ENCODE measurements around the gene FAM174C.
A peak's percentile ranks its signal among the peaks of the same experiment; 100 is the strongest.
"Not testable (repeated sequence)": the region's sequence is repeated elsewhere in the genome, so short reads cannot be mapped to it uniquely, and the experiment has no call there.

Gene FAM174C

DNA sequence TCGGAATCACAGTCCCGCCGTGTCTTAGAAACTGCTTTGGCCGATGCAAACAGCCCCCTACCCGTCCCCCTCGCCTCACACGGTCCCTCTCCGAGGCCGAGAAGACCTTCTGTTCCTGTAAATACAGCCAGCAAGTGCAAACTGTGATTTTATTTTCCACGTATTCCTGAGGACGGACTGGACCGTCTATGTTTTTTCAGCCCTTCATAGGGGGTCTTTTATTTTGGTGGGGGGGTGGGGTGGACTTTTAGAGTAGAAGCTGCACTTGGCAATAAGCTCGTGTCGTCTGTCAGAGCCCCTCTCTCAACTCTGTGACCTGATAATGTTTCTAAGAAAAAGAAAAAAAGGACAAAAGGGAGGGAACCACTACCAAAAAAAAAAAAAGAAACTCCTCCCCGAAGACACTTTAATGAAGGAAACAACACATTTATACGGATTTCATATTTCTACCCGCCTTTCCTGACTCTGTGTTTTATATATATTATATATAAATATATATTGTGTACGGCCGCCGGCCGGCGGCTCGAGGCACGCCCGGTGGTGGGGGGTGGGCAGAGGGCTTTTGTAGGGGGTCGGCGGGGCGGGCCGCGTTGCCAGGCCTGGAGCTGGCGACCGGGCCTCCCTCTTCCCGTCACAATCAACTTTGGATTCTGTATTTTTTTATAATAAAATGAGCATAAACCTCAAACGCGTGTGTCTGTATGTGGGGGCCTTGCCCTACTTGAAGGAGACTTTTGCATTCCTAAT, 25.6 kb downstream of the FAM174C start:
- DNase-seq (ENCODE audit: low read depth) = no peak

DNA sequence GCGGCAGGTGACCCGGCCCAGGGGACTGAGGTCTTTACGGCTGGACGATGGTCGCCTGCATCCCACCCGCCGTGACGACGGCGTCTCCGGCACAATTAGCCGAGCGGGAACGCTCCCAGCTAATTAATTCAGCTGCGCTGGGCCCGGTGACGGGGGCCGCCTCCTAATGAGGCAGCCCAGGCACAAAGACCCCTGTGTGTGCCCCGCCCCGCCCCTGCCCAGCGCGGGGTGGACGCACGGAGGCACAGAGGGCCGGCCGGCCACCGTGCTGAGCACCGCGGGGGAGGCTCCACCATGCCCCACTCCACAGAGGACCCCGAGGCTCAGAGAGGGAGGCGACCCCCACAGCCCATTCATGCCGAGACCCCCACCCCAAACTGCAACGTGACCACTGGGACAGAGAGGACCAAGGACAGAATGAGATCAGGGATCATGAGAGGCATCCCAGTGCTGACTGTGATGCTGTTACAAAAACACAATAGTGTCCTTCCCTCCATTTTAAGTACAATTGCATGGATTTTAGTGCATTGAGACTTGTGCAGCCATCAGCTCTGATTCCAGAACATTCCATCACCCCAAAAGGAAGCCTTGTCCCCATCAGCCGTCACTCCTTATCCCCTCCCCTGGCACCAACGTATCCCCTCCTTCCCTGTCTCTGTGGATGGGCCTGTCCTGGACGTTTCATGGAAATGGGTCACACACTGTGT, 27.4 kb downstream of the FAM174C start:
- DNase-seq (ENCODE audit: low read depth) = no peak

DNA sequence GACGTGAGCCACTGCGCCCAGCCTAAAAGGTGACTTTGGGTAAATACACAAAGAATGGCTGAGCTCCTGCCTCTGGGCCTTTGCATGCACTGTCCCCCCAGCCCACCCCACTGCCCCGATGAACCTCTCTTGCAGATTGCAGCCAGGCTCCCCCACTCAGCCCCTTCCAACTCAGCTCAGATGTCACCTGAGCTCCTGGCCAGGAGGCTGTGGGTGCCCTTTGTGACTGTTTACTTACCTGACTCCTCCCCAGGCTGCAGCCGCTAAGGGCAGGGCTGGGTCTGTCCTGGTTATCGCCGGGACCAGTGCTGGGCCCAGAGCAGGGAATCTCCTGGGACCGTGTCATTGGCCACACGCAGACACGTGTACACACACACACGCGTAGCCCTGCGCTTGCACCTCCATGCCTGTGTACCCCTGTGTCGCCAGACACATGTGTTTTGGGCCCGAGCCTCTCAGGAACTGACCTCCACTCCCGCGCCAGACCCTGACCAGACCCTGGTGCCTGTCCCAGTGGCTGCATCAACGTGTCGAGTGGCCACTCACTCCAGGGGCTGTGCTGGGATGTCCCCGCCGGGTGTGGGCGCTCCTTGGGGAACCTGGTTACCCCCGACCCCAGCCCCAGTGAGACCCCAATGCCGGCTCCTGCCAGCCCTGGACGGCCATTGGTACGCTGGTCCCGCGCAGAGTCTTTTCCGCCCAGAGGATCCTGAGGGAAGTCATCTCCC, 29.0 kb downstream of the FAM174C start:
- no peak for DNase-seq (ENCODE audit: low read depth)

DNA sequence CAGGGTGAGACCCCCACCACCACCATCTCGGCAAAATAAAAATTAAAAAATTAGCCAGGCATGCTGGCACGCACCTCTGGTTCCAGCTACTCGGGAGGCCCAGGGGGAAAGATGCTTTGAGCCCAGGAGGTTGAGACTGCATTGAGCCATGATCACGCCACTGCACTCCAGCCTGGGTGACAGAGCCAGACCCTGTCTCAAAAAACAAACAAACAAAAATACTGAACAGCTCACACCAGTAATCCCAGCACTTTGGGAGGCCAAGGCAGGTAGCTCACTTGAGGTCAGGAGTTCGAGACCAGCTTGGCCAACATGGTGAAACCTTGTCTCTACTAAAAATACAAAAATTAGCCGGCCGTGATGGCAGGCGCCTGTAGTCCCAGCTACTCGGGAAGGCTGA, 30.0 kb downstream of the FAM174C start:
- not testable (repeated sequence) for DNase-seq (ENCODE audit: low read depth)

DNA sequence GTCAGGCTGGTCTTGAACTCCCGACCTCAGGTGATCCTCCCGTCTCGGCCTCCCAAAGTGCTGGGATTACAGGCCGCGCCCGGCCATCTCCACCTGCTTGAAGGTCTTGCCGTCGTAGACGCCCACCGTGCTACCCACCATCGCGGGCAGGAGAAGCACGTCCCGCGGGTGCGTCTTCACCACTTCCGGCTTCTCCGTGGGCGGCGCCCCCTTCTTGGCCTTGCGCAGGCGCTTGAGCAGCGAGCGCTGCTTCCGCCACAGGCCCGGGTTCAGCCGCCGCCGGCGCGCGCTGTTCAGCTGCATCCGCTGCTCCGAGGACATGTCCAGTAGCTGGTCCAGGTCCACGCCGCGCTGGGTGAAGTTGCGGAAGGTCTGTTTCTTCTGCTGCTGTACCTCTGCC, 32.0 kb downstream of the FAM174C start:
- DNase-seq (ENCODE audit: low read depth) = no peak

DNA sequence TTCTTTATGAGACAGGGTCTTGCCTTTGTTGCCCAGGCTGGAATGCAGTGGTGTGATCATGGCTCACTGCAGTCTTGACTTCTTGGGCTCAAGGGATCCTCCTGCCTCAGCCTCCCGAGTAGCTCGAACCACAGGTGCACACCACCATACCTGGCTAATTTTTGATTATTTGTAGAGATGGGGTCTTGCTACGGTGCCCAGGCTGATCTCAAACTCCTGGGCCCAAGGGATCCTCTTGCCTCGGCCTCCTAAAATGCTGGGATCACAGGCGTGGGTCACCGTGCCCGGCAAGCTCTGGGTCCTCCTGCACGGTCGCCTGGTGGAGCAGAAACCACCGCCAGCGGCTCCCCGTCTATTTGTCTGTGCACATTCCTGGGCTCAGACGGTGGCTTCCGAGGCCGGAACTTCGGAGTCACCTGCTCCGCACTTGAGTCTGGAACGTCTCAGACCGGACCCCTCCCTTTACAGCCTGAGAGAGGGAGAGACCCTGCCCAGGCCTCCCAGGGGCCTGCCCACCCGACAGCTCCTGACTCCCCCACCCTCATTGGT, 32.5 kb downstream of the FAM174C start:
- no peak for DNase-seq (ENCODE audit: low read depth)

DNA sequence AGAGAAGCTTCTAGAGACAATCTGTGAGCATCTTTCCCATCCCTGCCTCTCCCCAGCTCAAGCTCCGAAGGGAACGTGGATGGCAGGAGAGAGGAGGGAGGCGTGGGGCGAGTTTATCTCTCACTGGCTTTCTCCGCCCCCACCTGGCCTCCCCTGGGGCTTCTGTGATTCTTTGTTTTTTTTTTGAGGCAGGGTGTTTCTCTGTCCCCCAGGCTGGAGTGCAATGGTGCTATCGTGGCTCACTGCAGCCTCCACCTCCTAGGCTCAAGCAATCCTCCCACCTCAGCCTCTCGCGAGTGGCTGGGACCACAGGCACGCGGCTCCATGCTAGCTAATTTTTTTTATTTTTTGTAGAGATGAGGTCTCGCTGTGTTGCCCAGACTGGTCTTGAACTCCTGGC, 33.4 kb downstream of the FAM174C start:
- no peak for DNase-seq (ENCODE audit: low read depth)

DNA sequence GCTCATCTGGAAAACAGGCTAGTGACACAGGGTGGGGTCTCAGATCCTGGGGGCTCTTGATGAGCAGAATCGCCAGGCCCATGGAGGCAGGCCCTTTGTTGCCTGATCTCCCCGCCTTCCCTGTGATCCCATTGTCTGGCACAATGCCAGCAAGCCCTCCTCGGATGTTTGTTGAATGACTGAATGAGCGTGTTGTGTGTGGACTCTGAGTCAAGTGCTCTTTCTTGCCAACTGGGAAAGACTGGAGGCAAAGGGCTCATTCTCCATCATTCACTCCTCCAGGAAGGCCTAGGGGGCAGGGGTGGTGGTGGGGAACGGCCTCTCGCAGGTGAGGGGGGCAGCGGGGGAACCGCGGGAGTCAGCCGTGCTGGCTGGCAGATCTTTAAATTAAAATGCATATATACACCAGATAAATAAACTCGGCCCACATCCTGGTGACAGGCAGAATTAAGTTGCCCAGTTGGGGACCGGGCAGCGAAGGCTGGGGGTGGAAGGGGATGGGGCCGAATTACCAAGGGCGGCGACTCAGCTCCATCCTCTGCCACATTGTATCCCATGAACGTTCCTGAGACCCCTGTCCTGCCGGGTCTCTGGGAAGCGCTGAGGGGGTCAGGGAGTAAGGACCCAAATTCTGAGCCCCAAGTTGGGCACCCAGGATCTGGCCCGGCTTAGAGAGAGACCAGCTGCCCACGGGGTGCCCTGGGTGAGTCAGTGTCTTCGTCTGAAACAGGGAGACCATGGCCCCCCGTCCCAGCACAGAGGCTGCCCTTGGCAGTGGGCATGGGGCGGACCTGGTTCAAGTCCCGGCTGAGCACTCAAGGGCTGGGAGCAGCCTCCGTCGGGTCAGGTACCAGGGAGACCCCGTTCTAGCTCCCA, 34.9 kb downstream of the FAM174C start:
- DNase-seq (ENCODE audit: low read depth) = no peak

DNA sequence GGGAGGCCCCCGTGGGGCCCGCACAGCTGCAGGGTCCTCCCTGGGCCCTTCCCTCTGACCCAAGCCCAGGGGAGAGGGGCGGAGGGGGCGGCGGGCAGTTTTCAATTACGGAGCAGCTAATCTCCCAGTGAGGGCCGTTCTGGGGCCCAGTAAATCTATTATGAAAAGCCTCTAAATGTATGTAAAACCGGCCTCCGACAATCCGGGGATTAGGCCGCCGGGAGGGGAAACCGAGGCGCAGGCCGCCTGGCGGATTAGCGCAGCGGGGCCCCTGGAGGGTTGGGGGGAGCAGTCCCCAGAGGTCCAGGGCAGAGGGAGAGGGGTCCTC, 35.5 kb downstream of the FAM174C start:
- no peak for DNase-seq (ENCODE audit: low read depth)

DNA sequence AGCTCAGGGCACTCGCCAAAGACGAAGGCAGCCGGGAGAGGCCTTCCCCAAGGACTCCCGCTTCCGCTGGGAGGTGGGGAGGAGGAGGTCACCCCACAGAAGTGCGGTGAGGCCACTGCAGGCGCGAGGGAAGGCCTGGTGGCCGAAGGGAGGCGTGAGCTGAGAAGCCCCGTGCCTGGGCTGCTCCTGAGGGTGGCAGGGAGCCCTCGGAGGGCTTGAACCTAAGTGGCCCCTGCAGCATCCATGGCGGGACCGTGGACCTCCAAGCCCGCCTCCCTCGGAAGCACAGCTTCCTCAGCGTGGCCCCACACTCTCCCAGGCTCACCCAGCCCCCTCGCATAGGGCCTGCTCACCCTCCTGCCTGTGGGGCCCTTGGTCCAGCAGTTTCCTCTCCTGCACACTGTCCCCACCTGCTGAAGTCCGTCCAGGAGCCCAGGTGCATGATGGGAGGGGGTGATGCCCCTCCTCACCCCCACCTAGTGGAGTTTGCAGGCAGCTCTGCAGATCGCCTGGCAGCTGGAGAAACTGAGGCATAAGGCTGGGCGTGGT, 36.3 kb downstream of the FAM174C start:
- no peak for DNase-seq (ENCODE audit: low read depth)

DNA sequence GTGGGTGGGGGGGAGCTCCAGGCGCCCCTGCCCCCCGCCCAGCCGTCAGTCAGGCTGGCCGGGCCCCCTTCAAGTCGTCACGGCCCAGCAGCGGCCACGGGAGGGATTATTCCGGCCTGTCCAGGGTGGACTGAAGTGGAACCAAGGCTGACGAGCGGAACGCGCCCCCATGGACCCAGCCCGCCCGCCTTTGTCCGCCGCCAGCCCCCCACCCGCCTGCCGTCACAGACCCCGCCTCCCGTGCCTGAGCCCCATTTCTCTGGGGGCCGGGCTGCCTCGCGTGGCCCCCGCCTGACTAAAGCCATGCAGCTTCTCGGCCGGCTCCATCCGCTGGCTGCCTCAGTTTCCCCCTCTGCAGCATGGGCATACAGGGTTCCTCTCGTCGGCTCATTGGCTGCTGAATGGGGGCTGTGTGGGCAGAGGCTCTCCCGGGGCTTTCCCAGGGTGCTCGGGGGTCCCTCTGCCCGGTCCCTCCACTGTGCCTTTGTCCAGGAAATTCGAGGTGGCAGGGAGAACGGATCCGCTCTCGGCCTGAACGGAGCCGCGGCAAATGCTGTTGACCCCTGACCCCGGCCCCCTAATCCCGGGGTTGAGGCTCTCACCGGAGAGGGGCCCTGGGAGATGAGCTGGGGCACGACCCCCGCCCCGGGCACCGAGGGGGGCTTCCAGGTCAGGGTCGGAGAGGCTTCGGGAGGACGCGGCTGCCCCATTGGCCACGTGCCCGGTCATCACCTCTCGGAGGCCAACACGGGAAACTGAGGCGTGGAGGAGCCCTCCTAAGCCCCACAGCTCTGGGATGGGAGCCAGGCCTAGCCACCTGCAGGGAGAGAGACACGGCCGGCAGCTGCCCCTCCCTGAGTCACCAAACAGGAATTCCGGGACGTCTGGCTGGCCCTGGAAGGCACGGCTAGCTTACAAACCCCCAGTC, 37.7 kb downstream of the FAM174C start:
- DNase-seq (ENCODE audit: low read depth) = no peak

DNA sequence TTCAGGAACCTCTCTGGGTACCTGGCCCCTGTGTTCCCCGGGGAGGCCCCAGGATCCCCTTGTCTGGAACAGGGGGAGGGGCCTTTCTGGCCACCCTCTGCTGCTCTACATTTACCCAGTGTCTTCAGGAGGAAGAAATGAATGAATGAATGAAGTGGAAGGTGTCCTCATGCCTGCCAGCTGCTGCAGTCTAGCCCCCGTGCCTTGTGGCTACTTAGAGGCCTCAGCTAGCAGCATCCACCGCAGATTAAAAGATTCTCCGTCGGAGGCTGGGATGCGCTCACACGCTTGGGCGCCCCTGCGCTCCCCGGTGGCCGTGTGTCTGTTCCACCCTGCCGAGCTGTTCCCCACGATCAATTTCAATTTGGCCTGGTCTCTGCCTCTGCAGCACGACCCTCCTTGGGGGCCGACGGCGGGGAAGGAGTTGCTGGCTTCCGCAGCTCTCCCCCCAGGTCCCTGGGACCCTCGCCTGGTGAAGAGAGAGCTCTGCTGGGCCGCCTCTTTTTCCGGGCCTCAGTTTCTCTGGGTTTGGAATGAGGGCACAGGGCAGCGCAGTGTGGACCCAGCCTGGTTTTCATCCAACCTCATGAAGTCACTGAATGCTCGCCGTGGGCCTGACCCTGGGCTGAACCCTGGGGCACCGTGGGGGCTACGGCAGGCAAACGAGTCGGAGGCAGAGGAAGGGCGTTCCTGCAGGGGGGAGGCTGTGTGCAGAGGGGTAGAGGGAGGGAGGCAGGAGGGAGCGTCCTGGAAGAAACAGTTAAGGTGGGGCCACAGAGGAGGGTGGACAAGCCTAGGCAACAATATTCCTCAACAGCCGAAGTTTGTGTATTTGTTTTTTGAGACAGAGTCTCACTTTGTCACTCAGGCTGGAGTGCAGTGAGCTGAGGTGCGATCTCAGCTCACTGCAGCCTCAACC, 38.6 kb downstream of the FAM174C start:
- no peak for DNase-seq (ENCODE audit: low read depth)

DNA sequence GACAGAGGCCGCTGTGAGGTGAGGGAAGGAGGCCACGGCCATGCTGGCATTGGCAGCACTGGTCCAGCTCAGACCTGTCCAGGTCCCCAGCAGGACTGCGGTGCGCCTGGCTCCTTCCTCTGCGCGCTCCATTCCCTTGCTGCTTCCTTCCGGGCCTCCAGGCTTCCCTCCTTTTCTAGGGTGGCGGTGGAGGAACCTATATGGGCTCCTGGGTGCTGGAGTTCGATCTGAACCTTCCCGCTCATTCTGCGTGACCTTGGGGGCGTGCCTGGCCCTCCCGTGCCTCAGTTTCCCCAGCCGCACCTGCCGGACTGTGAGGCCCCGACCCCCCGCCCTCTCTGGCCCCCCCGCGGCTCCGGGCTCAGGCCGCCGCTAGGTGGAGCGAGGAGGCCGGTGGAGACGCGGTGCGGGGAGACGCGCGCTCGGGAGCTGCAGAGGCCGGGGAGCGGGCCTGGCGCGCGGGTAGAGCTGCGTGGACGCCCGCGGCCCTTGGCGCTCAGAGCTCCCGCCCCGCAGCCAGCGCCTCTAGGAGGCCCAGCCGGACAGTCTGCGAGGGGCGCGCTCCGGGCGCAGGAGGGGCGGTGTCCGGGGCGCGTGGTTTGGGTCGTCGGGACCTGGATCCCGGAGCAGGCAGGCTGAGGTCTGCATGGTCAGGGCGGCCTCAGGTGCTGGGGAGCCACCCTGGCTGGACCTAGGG, 40.3 kb downstream of the FAM174C start:
- DNase-seq (ENCODE audit: low read depth) = peak; percentile 9

DNA sequence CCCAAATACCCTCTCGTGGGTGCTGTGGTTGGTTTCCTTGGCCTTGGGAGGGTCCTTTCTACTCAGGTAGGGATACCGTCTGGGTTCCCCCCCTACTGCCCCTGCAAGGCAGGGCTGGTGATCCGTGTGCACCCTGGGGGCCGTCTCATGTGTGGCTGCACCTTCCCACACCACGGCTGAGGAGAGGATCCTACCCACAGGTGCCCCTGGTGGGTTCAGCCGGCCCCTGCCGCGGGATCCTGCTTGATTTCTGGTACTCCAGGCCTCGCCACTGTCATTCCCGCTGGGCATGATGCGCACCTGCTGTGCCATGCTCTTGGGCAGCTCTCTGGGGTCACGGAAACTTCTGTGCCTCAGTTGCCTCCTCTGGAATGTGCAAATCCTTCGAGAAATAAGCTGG, 41.1 kb downstream of the FAM174C start:
- DNase-seq (ENCODE audit: low read depth) = no peak

DNA sequence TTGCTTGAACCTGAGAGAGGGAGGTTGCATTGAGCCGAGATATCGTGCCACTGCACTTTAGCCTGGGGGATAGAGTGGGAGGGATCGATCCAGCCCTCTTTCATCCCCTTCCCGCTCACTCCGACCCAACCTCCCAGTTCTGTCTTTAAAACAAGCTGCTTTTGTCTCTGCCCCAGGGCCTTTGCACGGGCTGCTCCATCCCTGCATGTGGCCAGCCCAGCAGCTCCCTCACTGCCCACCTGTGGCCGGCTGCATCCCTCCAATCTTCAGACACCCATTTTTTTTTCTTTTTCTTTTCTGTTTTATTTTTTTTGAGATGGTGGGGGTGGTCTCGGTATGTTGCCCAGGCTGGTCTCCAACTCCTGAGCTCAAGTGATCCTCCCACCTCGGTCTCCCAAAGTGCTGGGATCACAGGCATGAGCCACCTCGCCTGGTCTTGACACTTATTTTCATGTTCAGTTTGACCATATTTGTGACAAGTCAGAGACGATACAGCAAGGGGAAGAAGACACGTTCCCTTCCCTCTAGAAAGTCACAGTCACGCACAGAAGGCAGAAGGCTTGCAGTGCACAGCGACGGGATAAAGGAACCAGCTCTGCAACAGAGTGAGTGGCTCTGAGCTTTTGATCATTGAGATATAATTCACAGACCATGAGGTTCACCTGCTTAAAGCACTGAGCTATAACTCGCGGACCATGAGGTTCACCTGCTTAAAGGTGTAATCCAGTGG, 42.1 kb downstream of the FAM174C start:
- DNase-seq (ENCODE audit: low read depth) = no peak

DNA sequence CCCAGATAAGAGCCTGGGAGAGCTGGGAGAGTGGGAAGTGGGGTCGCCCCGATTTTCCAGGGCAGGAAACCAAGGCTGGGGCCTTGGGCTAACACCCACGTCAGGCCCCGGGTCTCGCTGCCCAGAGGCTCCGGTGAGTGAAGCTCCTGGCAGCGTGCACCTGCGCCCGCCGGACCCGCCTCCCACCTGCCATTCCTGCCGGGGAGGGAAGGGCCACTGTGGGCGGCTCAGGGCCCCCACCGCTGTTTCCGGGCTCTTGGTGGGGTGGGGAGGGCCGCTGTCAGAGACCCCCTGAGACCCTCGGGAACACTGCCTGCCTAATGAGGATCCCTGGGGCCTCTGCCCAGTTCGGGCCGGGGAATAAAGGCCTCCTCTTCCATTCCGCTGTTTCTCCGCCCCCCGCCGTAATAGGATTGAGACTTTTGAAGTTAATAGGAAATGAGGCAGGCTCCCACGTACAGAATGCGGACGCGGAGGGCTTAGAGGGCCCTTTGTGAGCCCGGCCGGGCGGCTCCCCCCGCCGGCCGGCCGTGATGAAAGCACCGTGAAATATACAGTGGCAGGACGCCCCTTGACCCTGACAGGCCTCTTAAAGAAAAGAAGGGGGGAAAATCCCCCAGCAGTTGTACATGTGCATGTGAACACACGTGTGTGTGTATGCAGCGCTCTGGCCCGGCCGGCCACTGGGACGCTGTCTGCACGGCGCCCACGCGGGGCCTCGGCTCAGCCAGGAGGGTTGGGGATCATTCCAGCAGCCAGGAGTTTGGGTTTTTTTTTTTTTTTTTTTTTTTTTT, 43.5 kb downstream of the FAM174C start:
- DNase-seq (ENCODE audit: low read depth) = no peak

DNA sequence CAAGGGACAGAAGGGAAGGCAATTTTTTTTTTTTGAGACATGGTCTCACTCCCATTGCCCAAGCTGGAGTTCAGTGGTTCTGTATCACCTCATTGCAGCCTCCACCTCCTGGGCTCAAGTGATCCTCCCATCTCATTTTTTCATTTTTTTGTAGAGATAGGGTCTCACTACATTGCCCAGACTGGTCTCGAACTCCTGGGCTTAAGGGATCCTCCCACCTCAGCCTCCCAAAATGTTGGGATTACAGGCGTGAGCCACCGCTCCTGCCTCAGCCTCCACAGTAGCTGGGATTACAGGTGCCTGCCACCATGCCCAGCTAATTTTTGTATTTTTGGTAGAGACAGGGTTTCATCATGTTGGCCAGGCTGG, 44.9 kb downstream of the FAM174C start:
- DNase-seq (ENCODE audit: low read depth) = not testable (repeated sequence)
